PC-3 (cell line): ENCODE results near the gene TUBG2. TPM values are rescaled to one million over a fixed set of nuclear protein-coding genes. Genes with fewer than 3 reads are reported as not detected.

ENCODE experiments used
- ATAC-seq: fragments of 200-7000 bp; cut with Tn5 transposase; 2 replicates; pipeline ENCODE4 v1.9.1; 2020; ENCODE audit warnings: mild to moderate bottlenecking, moderate library complexity
- BruUV-seq: library from RNA; stranded (reverse); fragments of 400-500 nt; replicated peaks from 2 replicates; lab custom pipeline; 2021; lab: Mats Ljungman, UMichigan
- CTCF ChIA-PET: fragments of 300-600 bp; sonication (Branson Sonifier 250); formaldehyde crosslinking; loops from one replicate; lab custom pipeline; 2022; ENCODE audit warnings: antibody characterized with exemption; lab: Charles Lee
- POLR2A ChIA-PET: fragments of 300-600 bp; sonication (Branson Sonifier 250); formaldehyde crosslinking; loops from one replicate; lab custom pipeline; 2022; ENCODE audit warnings: antibody characterized with exemption; ENCODE audit not compliant: unreplicated experiment; lab: Charles Lee
- DNase-seq: peaks from one replicate; pipeline ENCODE4 v3.0.0-alpha.2; 2015
- H2AFZ ChIP-seq: fragments of 300-600 bp; sonication (generic); 2 replicates; pipeline ENCODE4 v1.6.0; 2016; ENCODE audit warnings: antibody characterized with exemption, low read length
- H3F3A ChIP-seq: fragments of 300-600 bp; sonication (generic); one replicate; pipeline ENCODE4 v1.6.0; 2017; ENCODE audit warnings: antibody characterized with exemption, low read length, control low read depth, mild to moderate bottlenecking; ENCODE audit not compliant: unreplicated experiment
- H3K27ac ChIP-seq: fragments of 300-600 bp; sonication (generic); 2 replicates; pipeline ENCODE4 v1.5.1; 2016; ENCODE audit warnings: mild to moderate bottlenecking, low read length
- H3K27me3 ChIP-seq: fragments of 300-600 bp; sonication (generic); 2 replicates; pipeline ENCODE4 v1.6.1; 2016; ENCODE audit warnings: low read length, mixed read lengths
- H3K36me3 ChIP-seq: fragments of 300-600 bp; sonication (generic); 2 replicates; pipeline ENCODE4 v1.6.1; 2016; ENCODE audit warnings: low read depth, mixed run types, low read length, mixed read lengths
- H3K4me1 ChIP-seq: fragments of 300-600 bp; sonication (generic); 2 replicates; pipeline ENCODE4 v1.5.1; 2016; ENCODE audit warnings: low read length; ENCODE audit not compliant: insufficient read depth
- H3K4me2 ChIP-seq: fragments of 300-600 bp; sonication (generic); 2 replicates; pipeline ENCODE4 v1.6.0; 2016; ENCODE audit warnings: low read length
- H3K4me3 ChIP-seq: fragments of 300-600 bp; sonication (generic); 2 replicates; pipeline ENCODE4 v1.5.1; 2016; ENCODE audit warnings: mild to moderate bottlenecking, low read length, mixed read lengths
- H3K79me2 ChIP-seq: fragments of 300-600 bp; sonication (generic); 2 replicates; pipeline ENCODE4 v1.6.1; 2017; ENCODE audit warnings: low read length, mixed read lengths
- H3K9ac ChIP-seq: fragments of 300-600 bp; sonication (generic); 2 replicates; pipeline ENCODE4 v1.6.0; 2016; ENCODE audit warnings: mild to moderate bottlenecking, low read length
- H3K9me2 ChIP-seq: fragments of 300-600 bp; sonication (generic); replicated peaks from 2 replicates; pipeline ENCODE4 v1.6.1; 2016; ENCODE audit warnings: mixed run types, low read length, mixed read lengths
- H3K9me3 ChIP-seq: fragments of 300-600 bp; sonication (generic); 2 replicates; pipeline ENCODE4 v1.6.1; 2016; ENCODE audit warnings: low read length, mixed read lengths
- H4K20me1 ChIP-seq: fragments of 300-600 bp; sonication (generic); 2 replicates; pipeline ENCODE4 v1.6.1; 2016; ENCODE audit warnings: low read length, mixed read lengths
- EZH2 ChIP-seq: fragments of 300-600 bp; sonication (generic); IDR thresholded peaks from one replicate; pipeline ENCODE4 v1.6.1; 2017; ENCODE audit warnings: antibody characterized with exemption, mild to moderate bottlenecking, low read length; ENCODE audit not compliant: unreplicated experiment
- EZH2phosphoT487 ChIP-seq: fragments of 300-600 bp; sonication (generic); IDR thresholded peaks from 2 replicates; pipeline ENCODE4 v1.6.1; 2018; ENCODE audit warnings: mild to moderate bottlenecking, antibody characterized with exemption, low read length, borderline replicate concordance
- intact Hi-C: fragments of 100-400 bp; cut with micrococcal nuclease; formaldehyde crosslinking; loops from 2 replicates; pipeline ENCODE4 v1.9.0; 2023
- total RNA-seq: library from RNA; depleted of rRNA; stranded (reverse); fragments of >200 nt; gene quantifications from 2 replicates; pipeline ENCODE4 v1.2.3, GENCODE V29; 2014
- TF ChIP-seq, protein P1 (sequence below): fragments of 300-600 bp; sonication (generic); conservative IDR thresholded peaks from 2 replicates; pipeline ENCODE4 v1.5.1; 2017; ENCODE audit warnings: antibody characterized with exemption, low read depth, mild to moderate bottlenecking, low read length

TUBG2 gene
- total RNA-seq, 1 experiment from 2014 or later: 7.1 TPM

DNA sequence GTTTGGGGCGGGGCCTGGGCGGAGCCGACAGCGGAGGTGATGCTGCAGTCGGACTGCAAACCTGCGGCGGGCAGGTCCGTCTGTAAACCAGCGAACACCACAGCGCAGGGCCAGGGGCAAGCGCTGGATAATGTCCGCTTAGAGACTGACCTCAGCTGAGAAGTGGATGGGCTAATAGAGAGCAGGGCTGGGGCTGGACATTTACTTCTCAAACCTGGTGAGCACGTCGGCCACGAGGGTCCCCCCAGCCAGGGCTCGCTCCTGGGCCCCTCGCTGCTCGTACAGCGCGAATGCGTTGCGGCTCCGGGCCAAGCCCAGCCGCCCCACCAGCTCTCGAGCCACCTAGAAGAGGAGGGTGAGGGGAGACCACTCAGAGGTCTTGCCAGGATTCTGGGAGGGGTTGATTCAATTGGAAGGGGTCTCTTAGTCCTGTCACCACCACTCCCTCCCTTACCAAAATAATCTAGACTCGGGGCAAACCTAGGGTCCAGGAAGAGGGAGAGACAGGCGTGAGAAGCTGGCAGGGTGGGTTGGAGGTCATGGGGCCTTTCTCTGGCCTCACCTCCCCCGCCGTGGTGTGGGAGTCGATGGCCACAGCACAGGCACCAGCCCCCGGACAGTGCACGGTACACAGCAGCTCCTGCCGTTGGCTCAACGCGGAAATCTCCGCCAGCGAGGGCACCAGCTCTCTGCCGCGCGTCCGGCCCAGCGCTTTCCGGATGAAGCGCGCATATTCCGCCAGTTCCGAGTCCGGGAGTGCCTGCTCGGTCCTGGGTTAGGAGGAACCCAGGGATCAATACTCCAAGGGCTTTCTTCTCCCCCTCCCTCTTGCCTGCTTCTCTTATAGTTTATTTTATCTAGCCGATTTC is 11.9 kb downstream of the TUBG2 start:
- Histone ChIP-seq H3K4me1 (peaks cover 25% of the 10 kb centered on the region), H3K27ac (no peak overlapping the region), H3F3A (no peaks in the 10 kb centered on the region), H3K9me3 (no peaks in the 10 kb centered on the region), H3K4me3 (no peak overlapping the region), H3K9me2 (no peaks in the 10 kb centered on the region), H3K79me2 (peaks cover 19% of the 10 kb centered on the region), H3K4me2 (no peak overlapping the region), H3K36me3 (no peaks in the 10 kb centered on the region), H2AFZ (no peak overlapping the region), H3K27me3 (no peaks in the 10 kb centered on the region), H3K9ac (no peak overlapping the region), H4K20me1 (0 out of 2 replicates have a peak, but pooled peaks cover 4% of the 10 kb centered on the region)
- intact Hi-C loops: no loop called here
- ATAC-seq (no peak), DNase-seq (no peak)
- ChIA-PET CTCF (no interaction called here), POLR2A (no interaction called here)
- BruUV-seq: no TSS peak
- TF ChIP-seq, protein P1, sequence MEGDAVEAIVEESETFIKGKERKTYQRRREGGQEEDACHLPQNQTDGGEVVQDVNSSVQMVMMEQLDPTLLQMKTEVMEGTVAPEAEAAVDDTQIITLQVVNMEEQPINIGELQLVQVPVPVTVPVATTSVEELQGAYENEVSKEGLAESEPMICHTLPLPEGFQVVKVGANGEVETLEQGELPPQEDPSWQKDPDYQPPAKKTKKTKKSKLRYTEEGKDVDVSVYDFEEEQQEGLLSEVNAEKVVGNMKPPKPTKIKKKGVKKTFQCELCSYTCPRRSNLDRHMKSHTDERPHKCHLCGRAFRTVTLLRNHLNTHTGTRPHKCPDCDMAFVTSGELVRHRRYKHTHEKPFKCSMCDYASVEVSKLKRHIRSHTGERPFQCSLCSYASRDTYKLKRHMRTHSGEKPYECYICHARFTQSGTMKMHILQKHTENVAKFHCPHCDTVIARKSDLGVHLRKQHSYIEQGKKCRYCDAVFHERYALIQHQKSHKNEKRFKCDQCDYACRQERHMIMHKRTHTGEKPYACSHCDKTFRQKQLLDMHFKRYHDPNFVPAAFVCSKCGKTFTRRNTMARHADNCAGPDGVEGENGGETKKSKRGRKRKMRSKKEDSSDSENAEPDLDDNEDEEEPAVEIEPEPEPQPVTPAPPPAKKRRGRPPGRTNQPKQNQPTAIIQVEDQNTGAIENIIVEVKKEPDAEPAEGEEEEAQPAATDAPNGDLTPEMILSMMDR: no peak

DNA sequence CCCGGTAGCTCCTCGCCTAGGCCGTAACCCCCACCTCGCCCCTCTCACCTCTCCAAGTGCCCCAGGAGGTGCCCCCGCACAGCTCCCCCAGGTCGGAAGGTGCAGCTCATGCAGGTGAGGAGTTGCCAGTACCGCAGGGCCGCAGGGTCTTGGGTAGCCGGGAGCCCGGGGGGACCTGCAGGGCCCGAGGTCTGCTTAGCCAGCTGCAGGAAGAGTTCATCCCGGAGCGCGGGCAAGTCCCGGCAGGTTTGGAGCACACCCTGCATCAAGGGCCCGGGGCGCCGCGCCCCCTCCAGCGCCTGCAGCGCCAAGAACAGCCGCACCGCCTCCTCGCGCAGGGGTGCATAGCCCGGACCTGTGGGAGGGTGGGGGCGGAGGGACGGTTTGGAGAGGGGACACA is 13.0 kb downstream of the TUBG2 start:
- H3K9me2 ChIP-seq: no peaks in the 10 kb centered on the region
- no peaks in the 10 kb centered on the region for H3F3A ChIP-seq
- DNase-seq: no peak
- intact Hi-C loops: no loop called here
- H3K9ac ChIP-seq: no peak overlapping the region
- H2AFZ ChIP-seq: no peak overlapping the region
- CTCF ChIA-PET: interaction anchor here (1.0 kb wide), 1 partner anchor 93 kb away, joined by 3 read pairs; no protein-coding TSS in a partner anchor
- no peak overlapping the region for H3K4me3 ChIP-seq
- POLR2A ChIA-PET: no interaction called here
- no TSS peak for BruUV-seq
- H3K9me3 ChIP-seq: no peaks in the 10 kb centered on the region
- peaks cover 21% of the 10 kb centered on the region for H3K4me1 ChIP-seq
- H3K36me3 ChIP-seq: no peaks in the 10 kb centered on the region
- no peak for ATAC-seq
- no peaks in the 10 kb centered on the region for H3K27me3 ChIP-seq
- H3K27ac ChIP-seq: no peak overlapping the region
- TF ChIP-seq, protein P1: no peak
- TF ChIP-seq EZH2phosphoT487 (no peak), EZH2 (no peak)
- H3K79me2 ChIP-seq: peaks cover 26% of the 10 kb centered on the region
- H3K4me2 ChIP-seq: no peak overlapping the region
- H4K20me1 ChIP-seq: 0 out of 2 replicates have a peak, but pooled peaks cover 4% of the 10 kb centered on the region

DNA sequence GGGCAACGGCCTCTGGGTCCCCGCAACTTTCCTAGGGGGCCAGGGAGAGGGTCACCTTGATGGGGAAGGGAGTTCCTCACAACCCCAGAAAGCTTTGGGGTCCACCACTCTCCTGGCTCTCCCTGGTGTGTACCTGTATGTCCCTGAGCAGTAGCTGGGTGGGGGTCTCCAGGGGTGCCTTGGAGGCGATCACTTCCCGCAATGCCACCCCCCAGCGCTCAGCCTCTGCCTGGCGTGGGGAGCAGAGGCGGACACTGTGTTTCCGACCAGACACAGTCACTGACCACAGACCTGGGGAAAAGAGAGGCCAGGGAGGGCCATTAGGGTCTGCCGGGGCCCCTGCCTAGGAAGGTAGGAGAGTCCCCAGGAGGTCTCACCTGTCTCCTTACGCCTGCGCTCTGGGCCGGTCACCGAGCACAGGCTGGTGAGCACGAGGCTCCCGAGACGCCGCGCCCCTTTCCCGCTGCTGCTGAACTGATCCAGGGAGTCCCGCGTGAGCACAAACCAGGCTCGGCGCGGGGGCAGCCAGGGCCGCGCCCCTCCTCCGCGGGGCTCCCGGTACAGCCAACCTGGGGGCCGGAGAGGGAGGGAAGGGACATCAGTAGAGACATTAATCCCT is 14.3 kb downstream of the TUBG2 start:
- H3K79me2 ChIP-seq: peaks cover 26% of the 10 kb centered on the region
- TF ChIP-seq, protein P1: no peak
- TF ChIP-seq EZH2 (no peak), EZH2phosphoT487 (no peak)
- H3K4me1 ChIP-seq: peaks cover 16% of the 10 kb centered on the region
- H4K20me1 ChIP-seq: 0 out of 2 replicates have a peak, but pooled peaks cover 4% of the 10 kb centered on the region
- BruUV-seq: no TSS peak
- POLR2A ChIA-PET: no interaction called here
- H3F3A ChIP-seq: peaks cover 1% of the 10 kb centered on the region
- no peak overlapping the region for H3K27ac ChIP-seq
- no peak overlapping the region for H3K4me3 ChIP-seq
- no peak overlapping the region for H3K4me2 ChIP-seq
- no peak overlapping the region for H2AFZ ChIP-seq
- no peaks in the 10 kb centered on the region for H3K27me3 ChIP-seq
- no peak overlapping the region for H3K9ac ChIP-seq
- ATAC-seq (no peak), DNase-seq (no peak)
- CTCF ChIA-PET: interaction anchor here (1.0 to 1.4 kb wide), 2 partner anchors 64 to 95 kb away, joined by 3 to 4 read pairs; partner anchors contain the start of genes RETREG3 and TUBG1
- no peaks in the 10 kb centered on the region for H3K36me3 ChIP-seq
- no peaks in the 10 kb centered on the region for H3K9me3 ChIP-seq
- intact Hi-C loops: no loop called here
- H3K9me2 ChIP-seq: no peaks in the 10 kb centered on the region
